DOHH2 (cell line): ENCODE measurements around the gene IRF9.

Experiments
- H3F3A ChIP-seq: fragments of 200-600 bp; sonication (generic), shearing (Covaris generic); 2 replicates; pipeline ENCODE4 v1.6.0; 2016; ENCODE audit warnings: antibody characterized with exemption, mild to moderate bottlenecking; ENCODE audit not compliant: control insufficient read depth, insufficient read depth
- H3K27ac ChIP-seq: fragments of 200-600 bp; sonication (generic); 2 replicates; pipeline ENCODE4 v1.5.1; 2014; ENCODE audit warnings: low read depth, mild to moderate bottlenecking, low read length, moderate library complexity
- H3K27me3 ChIP-seq: fragments of 200-600 bp; sonication (generic); 2 replicates; pipeline ENCODE4 v1.6.1; 2014; ENCODE audit warnings: mild to moderate bottlenecking, low read length, mixed read lengths; ENCODE audit not compliant: control insufficient read depth
- H3K36me3 ChIP-seq: fragments of 200-600 bp; sonication (generic); 2 replicates; pipeline ENCODE4 v1.6.1; 2014; ENCODE audit warnings: mild to moderate bottlenecking, low read length, moderate library complexity, mixed read lengths; ENCODE audit not compliant: control insufficient read depth
- H3K4me1 ChIP-seq: fragments of 200-600 bp; sonication (generic); 2 replicates; pipeline ENCODE4 v1.6.1; 2014; ENCODE audit warnings: mild to moderate bottlenecking, low read length, mixed read lengths; ENCODE audit not compliant: control insufficient read depth
- H3K4me2 ChIP-seq: fragments of 200-600 bp; sonication (generic); 2 replicates; pipeline ENCODE4 v1.6.0; 2014; ENCODE audit warnings: mild to moderate bottlenecking, low read length, moderate library complexity
- H3K4me3 ChIP-seq: fragments of 200-600 bp; sonication (generic); 2 replicates; pipeline ENCODE4 v1.5.1; 2014; ENCODE audit warnings: mild to moderate bottlenecking, low read length, mixed read lengths
- H3K79me2 ChIP-seq: fragments of 200-600 bp; sonication (generic); 2 replicates; pipeline ENCODE4 v1.6.1; 2014; ENCODE audit warnings: mild to moderate bottlenecking, low read length, mixed read lengths; ENCODE audit not compliant: control insufficient read depth
- H3K9me2 ChIP-seq: fragments of 200-600 bp; sonication (generic); replicated peaks from 2 replicates; pipeline ENCODE4 v1.6.1; 2014; ENCODE audit warnings: mild to moderate bottlenecking, low read length, mixed read lengths; ENCODE audit not compliant: control insufficient read depth
- H3K9me3 ChIP-seq: fragments of 200-600 bp; sonication (generic); 2 replicates; pipeline ENCODE4 v1.6.1; 2014; ENCODE audit warnings: antibody characterized with exemption, low read length, mixed read lengths; ENCODE audit not compliant: control insufficient read depth, insufficient read depth
- H4K20me1 ChIP-seq: fragments of 200-600 bp; sonication (generic); 2 replicates; pipeline ENCODE4 v1.6.0; 2014; ENCODE audit warnings: low read depth, mild to moderate bottlenecking, antibody characterized with exemption, low read length, moderate library complexity; ENCODE audit not compliant: control insufficient read depth, insufficient read depth
- CTCF ChIP-seq: fragments of 200-600 bp; sonication (generic); IDR thresholded peaks from one replicate; pipeline ENCODE4 v1.5.1; 2014; ENCODE audit warnings: antibody characterized with exemption, mild to moderate bottlenecking, low read depth, low read length; ENCODE audit not compliant: poor library complexity, severe bottlenecking
- EZH2phosphoT487 ChIP-seq: fragments of 200-600 bp; sonication (generic); IDR thresholded peaks from 2 replicates; pipeline ENCODE4 v1.6.1; 2017; ENCODE audit warnings: borderline replicate concordance, mild to moderate bottlenecking, antibody characterized with exemption, low read length, moderate library complexity, mixed read lengths

Gene IRF9

DNA sequence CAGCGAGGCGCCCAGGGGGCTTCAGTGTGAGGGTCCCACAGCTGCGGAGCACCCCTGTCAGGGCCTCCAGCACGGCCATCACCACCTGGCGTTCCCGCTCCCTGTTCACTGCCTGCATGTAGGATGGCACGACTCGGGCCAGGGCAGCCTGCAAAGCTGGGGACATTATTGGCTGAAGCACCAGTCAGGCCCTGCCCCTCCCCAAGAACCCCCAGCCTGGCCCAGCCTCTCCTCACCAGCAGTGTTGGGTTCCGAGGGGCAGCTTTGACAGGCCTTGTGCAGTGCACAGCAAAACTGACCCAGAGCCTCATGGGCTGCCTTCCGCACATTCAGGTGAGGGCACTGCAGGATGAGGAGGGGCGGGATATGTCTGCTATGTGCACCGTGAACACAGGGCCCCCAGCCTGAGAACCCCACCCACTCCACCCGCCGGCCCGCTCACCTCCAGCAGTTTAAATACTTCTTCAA, 22.0 kb downstream of the IRF9 start:
- Histone ChIP-seq H3K4me3 (no peak overlapping the region), H3K27me3 (no peaks in the 10 kb centered on the region), H3K79me2 (peaks cover 16% of the 10 kb centered on the region), H3K4me1 (peaks cover 13% of the 10 kb centered on the region), H3K27ac (no peak overlapping the region), H3K9me3 (no peaks in the 10 kb centered on the region), H3K4me2 (no peak overlapping the region), H3K9me2 (no peaks in the 10 kb centered on the region), H4K20me1 (no peaks in the 10 kb centered on the region), H3F3A (peaks cover 3% of the 10 kb centered on the region; the same call in 1 of the 2 replicates), H3K36me3 (peaks cover 96% of the 10 kb centered on the region)
- TF ChIP-seq CTCF = no peak
- no peak for TF ChIP-seq EZH2phosphoT487

DNA sequence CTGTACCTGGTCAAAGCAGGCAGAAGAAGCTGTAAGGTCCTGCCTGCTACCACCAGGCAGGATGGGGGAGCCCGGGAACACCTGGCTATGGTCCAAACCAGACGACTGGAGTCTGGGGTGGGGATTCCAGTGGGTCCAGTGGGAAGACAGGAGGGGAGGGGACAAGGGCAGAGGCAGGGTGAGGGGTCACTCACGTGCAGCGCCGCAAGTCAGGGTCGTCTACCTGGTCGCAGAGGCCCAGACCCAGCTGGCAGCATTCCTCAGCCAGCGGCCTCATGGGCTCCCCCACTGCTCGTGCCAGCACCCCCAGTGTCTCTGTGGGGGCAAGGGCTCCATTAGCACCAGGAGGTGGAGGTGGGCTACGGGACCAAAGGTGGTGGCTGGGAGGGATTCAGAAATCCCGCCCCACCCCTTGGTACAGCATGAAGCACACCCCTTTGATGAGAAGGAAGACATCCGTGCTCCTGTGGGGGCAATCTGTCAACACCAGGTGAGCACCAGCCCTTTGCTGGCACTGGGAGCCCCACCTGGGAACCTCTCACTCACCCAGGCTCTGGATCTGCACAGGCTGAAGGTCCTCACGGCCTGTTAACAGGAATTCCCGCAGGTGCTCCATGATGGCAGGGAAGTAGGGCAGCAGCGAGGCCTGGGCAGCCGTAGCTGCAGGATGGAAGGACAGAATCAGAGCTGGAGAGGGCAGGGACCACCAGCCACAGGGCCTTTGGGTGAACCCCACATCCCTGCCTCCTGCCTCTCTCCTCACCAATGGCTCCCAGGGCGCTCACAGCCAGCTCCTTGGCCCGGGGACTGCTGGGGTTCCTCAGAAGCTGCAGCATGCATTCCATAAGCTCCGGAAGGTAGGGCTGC, 23.3 kb downstream of the IRF9 start:
- no peak overlapping the region for H3K4me3 ChIP-seq
- no peak overlapping the region for H3K27ac ChIP-seq
- peaks cover 6% of the 10 kb centered on the region for H3F3A ChIP-seq
- H3K4me1 ChIP-seq = peaks cover 19% of the 10 kb centered on the region
- TF ChIP-seq EZH2phosphoT487 (no peak), CTCF (no peak)
- H3K9me3 ChIP-seq = no peaks in the 10 kb centered on the region
- H3K36me3 ChIP-seq = peaks cover 85% of the 10 kb centered on the region
- no peaks in the 10 kb centered on the region for H3K27me3 ChIP-seq
- no peaks in the 10 kb centered on the region for H4K20me1 ChIP-seq
- no peak overlapping the region for H3K4me2 ChIP-seq
- H3K79me2 ChIP-seq = peaks cover 22% of the 10 kb centered on the region
- no peaks in the 10 kb centered on the region for H3K9me2 ChIP-seq

- TF ChIP-seq CTCF (no peak), EZH2phosphoT487 (no peak)
- no peak overlapping the region for H3K4me2 ChIP-seq
- H4K20me1 ChIP-seq = no peaks in the 10 kb centered on the region
- H3K9me2 ChIP-seq = no peaks in the 10 kb centered on the region
- H3K9me3 ChIP-seq = no peaks in the 10 kb centered on the region
- H3K36me3 ChIP-seq = peaks cover 81% of the 10 kb centered on the region
- no peak overlapping the region for H3K27ac ChIP-seq
- H3K79me2 ChIP-seq = peaks cover 22% of the 10 kb centered on the region
- peaks cover 10% of the 10 kb centered on the region for H3F3A ChIP-seq
- peaks cover 21% of the 10 kb centered on the region for H3K4me1 ChIP-seq
- H3K27me3 ChIP-seq = no peaks in the 10 kb centered on the region
- no peak overlapping the region for H3K4me3 ChIP-seq
Observed at GRCh38 chr14:24185026-24185425, 24.0 kb downstream of the IRF9 start.
